Fibroblast of the conjunctiva (primary cell): ENCODE results near the gene TRAM2.

Source experiments
- DNase-seq: peaks from one replicate; pipeline ENCODE4 v3.0.0-alpha.2; 2010; ENCODE audit warnings: low read depth

TRAM2 gene

GRCh38 chr6:52595000-52595795, 18.3 kb upstream of the TRAM2 start:
- DNase-seq, result peak; percentile 90

- no peak for DNase-seq
Measured at GRCh38 chr6:52594221-52594620, 17.4 kb upstream of the TRAM2 start.

GRCh38 chr6:52591832-52592231, 15.0 kb upstream of the TRAM2 start:
- no peak for DNase-seq

GRCh38 chr6:52590152-52590891, 13.5 kb upstream of the TRAM2 start:
- no peak for DNase-seq

GRCh38 chr6:52588710-52589091, 11.8 kb upstream of the TRAM2 start:
- DNase-seq, result no peak

- no peak for DNase-seq
Measured at GRCh38 chr6:52588087-52588709, 11.3 kb upstream of the TRAM2 start.

- no peak for DNase-seq
Measured at GRCh38 chr6:52587001-52587400, 10.1 kb upstream of the TRAM2 start.

GRCh38 chr6:52584203-52584602, 7.3 kb upstream of the TRAM2 start:
- DNase-seq, result no peak

- DNase-seq, result no peak
Measured at GRCh38 chr6:52582996-52583395, 6.1 kb upstream of the TRAM2 start.

GRCh38 chr6:52582446-52582845, 5.6 kb upstream of the TRAM2 start:
- DNase-seq, result no peak

GRCh38 chr6:52580905-52581304, 4.0 kb upstream of the TRAM2 start:
- no peak for DNase-seq

- no peak for DNase-seq
Measured at GRCh38 chr6:52579006-52579660, 2.3 kb upstream of the TRAM2 start.

- DNase-seq, result no peak
Measured at GRCh38 chr6:52577778-52578463, 1.1 kb upstream of the TRAM2 start.

GRCh38 chr6:52576392-52577021, 353 bp downstream of the TRAM2 start:
- DNase-seq, result peak; percentile 68

- no peak for DNase-seq
Measured at GRCh38 chr6:52576054-52576391, 837 bp downstream of the TRAM2 start.

GRCh38 chr6:52575502-52575892, 1.4 kb downstream of the TRAM2 start:
- DNase-seq, result no peak

GRCh38 chr6:52574709-52575501, 2.0 kb downstream of the TRAM2 start:
- no peak for DNase-seq

GRCh38 chr6:52573295-52573694, 3.6 kb downstream of the TRAM2 start:
- DNase-seq, result no peak

GRCh38 chr6:52572536-52572935, 4.3 kb downstream of the TRAM2 start:
- DNase-seq, result no peak

GRCh38 chr6:52571099-52571755, 5.6 kb downstream of the TRAM2 start:
- DNase-seq, result no peak
